Fibroblast of lung (primary cell): ENCODE data around the gene LNX2.

ENCODE experiments used
- CTCF ChIP-seq, 2 donors: IDR thresholded peaks in 1 of 2; conservative IDR thresholded peaks in 1 of 2; 1 replicate in 1 of 2; 2 replicates in 1 of 2; pipeline ENCODE4 v1.5.1; 2011 to 2012; ENCODE audit warnings: low read length in 2 of 2, control low read depth in 1 of 2, inconsistent platforms in 1 of 2, low read depth in 1 of 2, mild to moderate bottlenecking in 1 of 2
- EZH2 ChIP-seq: IDR thresholded peaks from 2 replicates; pipeline ENCODE4 v1.5.1; 2012; ENCODE audit warnings: low read length, control low read depth, mild to moderate bottlenecking; ENCODE audit errors: missing control alignments

GRCh38 chr13:27534981-27535380, 85.3 kb downstream of the LNX2 start:
- TF ChIP-seq CTCF (conservative IDR thresholded peaks at IDR 0.05 in 1 of 2, IDR thresholded peaks at IDR 0.05 in 1 of 2; ENCODE audit: low read depth in 1 of 2, low read length in 2 of 2) (no peak), EZH2 (no peak)
